GM23248 (cell line): ENCODE results near the gene COX17. TPM values are rescaled to one million over a fixed set of nuclear protein-coding genes. Genes with fewer than 3 reads are reported as not detected.
A peak's percentile ranks its signal among the peaks of the same experiment; 100 is the strongest.
"Not testable (repeated sequence)": the region's sequence is repeated elsewhere in the genome, so short reads cannot be mapped to it uniquely, and the experiment has no call there.

Source experiments
- DNase-seq: peaks from one replicate; pipeline ENCODE4 v3.0.0-alpha.2; 2015
- H2AFZ ChIP-seq: fragments of 200-600 bp; sonication (generic); 2 replicates; pipeline ENCODE4 v1.6.1; 2016; ENCODE audit warnings: antibody characterized with exemption
- H3F3A ChIP-seq: fragments of 200-600 bp; sonication (generic); 2 replicates; pipeline ENCODE4 v1.6.1; 2016; ENCODE audit warnings: mild to moderate bottlenecking, antibody characterized with exemption, mixed run types; ENCODE audit not compliant: insufficient read depth
- H3K27ac ChIP-seq: fragments of 200-600 bp; sonication (generic); 2 replicates; pipeline ENCODE4 v1.5.1; 2016; ENCODE audit warnings: mild to moderate bottlenecking
- H3K27me3 ChIP-seq: fragments of 200-600 bp; sonication (generic); replicated peaks from 2 replicates; pipeline ENCODE4 v1.6.1; 2016; ENCODE audit warnings: mild to moderate bottlenecking; ENCODE audit not compliant: insufficient read depth
- H3K36me3 ChIP-seq: fragments of 200-600 bp; sonication (generic); 2 replicates; pipeline ENCODE4 v1.6.1; 2016; ENCODE audit warnings: low read depth, mild to moderate bottlenecking
- H3K4me1 ChIP-seq: fragments of 200-600 bp; sonication (generic); 2 replicates; pipeline ENCODE4 v1.6.1; 2016; ENCODE audit warnings: mild to moderate bottlenecking; ENCODE audit not compliant: insufficient read depth
- H3K4me2 ChIP-seq: fragments of 200-600 bp; sonication (generic); one replicate; pipeline ENCODE4 v1.6.1; 2016; ENCODE audit warnings: mild to moderate bottlenecking; ENCODE audit not compliant: unreplicated experiment
- H3K4me3 ChIP-seq: fragments of 200-600 bp; sonication (generic); 2 replicates; pipeline ENCODE4 v1.5.1; 2016; ENCODE audit warnings: mild to moderate bottlenecking
- H3K79me2 ChIP-seq: fragments of 200-600 bp; sonication (generic); 2 replicates; pipeline ENCODE4 v1.6.1; 2016; ENCODE audit warnings: mild to moderate bottlenecking; ENCODE audit not compliant: insufficient read depth
- H3K9ac ChIP-seq: fragments of 200-600 bp; sonication (generic); 2 replicates; pipeline ENCODE4 v1.6.1; 2016; ENCODE audit warnings: mild to moderate bottlenecking
- H3K9me2 ChIP-seq: fragments of 200-600 bp; sonication (generic); 2 replicates; pipeline ENCODE4 v1.6.1; 2016; ENCODE audit warnings: mixed run types, mild to moderate bottlenecking, moderate library complexity; ENCODE audit not compliant: insufficient read depth
- H3K9me3 ChIP-seq: fragments of 200-600 bp; sonication (generic); one replicate; pipeline ENCODE4 v1.6.1; 2017; ENCODE audit warnings: low read depth
- H4K20me1 ChIP-seq: fragments of 200-600 bp; sonication (generic); 2 replicates; pipeline ENCODE4 v1.6.0; 2016; ENCODE audit not compliant: insufficient read depth
- EZH2 ChIP-seq: fragments of 200-600 bp; sonication (generic); IDR thresholded peaks from 2 replicates; pipeline ENCODE4 v1.6.1; 2018; ENCODE audit warnings: antibody characterized with exemption, mild to moderate bottlenecking; ENCODE audit not compliant: insufficient read depth, poor library complexity, severe bottlenecking
- EZH2phosphoT487 ChIP-seq: fragments of 200-600 bp; sonication (generic); IDR thresholded peaks from 2 replicates; pipeline ENCODE4 v1.6.1; 2018; ENCODE audit warnings: antibody characterized with exemption, moderate library complexity, mild to moderate bottlenecking, low read depth; ENCODE audit not compliant: insufficient read depth
- WGBS, 2 experiments: methylation state at CpG; one replicate each; pipeline ENCODE4 v1.1.6; 2015 to 2017; ENCODE audit warnings: low lambda C conversion rate in 2 of 2, low coverage in 1 of 2; ENCODE audit errors: missing lambda C conversion rate in 2 of 2; 5-methylcytosine and 5-hydroxymethylcytosine counted together
- in situ Hi-C: fragments of 300-500 bp; cut with MboI; formaldehyde crosslinking; loops from 2 replicates; pipeline ENCODE4 v1.15.0; 2020
- polyA plus RNA-seq: library from polyadenylated mRNA; unstranded; fragments of >200 nt; fragmentation: Nextera tagmentation; extraction: Ambion mirVana; gene quantifications from 2 replicates; pipeline ENCODE4 v1.2.1, GENCODE V29; 2016
- total RNA-seq: library from RNA; depleted of rRNA; stranded (reverse); fragments of >200 nt; shearing (Covaris generic); gene quantifications from 2 replicates; pipeline ENCODE4 v1.2.3, GENCODE V29; 2014

COX17 gene
- total and polyA plus RNA-seq, 2 experiments from 2014 or later = 7.0 to 53.3 TPM

- DNase-seq = peak; percentile 78
- no peaks in the 10 kb centered on the region for H3K9me3 ChIP-seq
- no peak for TF ChIP-seq EZH2
- TF ChIP-seq EZH2phosphoT487 = no peak
- in situ Hi-C loops = loop anchor here (25.0 kb wide), 1 partner anchor 803 kb away; no protein-coding TSS in a partner anchor
- H3K4me2 ChIP-seq = no peak overlapping the region
- no peaks in the 10 kb centered on the region for H3K36me3 ChIP-seq
- H3K9me2 ChIP-seq = no peaks in the 10 kb centered on the region
- WGBS, 2 experiments = 31 to 38% methylated on average over 4 of the region's 4 CpGs
- no peak overlapping the region for H3K4me3 ChIP-seq
- H3K27ac ChIP-seq = no peak overlapping the region
- no peaks in the 10 kb centered on the region for H4K20me1 ChIP-seq
- no peaks in the 10 kb centered on the region for H3K4me1 ChIP-seq
- no peak overlapping the region for H2AFZ ChIP-seq
- no peaks in the 10 kb centered on the region for H3F3A ChIP-seq
- H3K79me2 ChIP-seq = no peaks in the 10 kb centered on the region
- no peak overlapping the region for H3K9ac ChIP-seq
- H3K27me3 ChIP-seq = peaks cover 5% of the 10 kb centered on the region; the same call in 1 of the 2 replicates
Observed at GRCh38 chr3:119690043-119690656, 12.9 kb upstream of the COX17 start.

GRCh38 chr3:119683421-119683820 lies 6.2 kb upstream of the COX17 start:
- no peaks in the 10 kb centered on the region for H3K36me3 ChIP-seq
- no peak overlapping the region for H2AFZ ChIP-seq
- H3K79me2 ChIP-seq = no peaks in the 10 kb centered on the region
- no peak overlapping the region for H3K9ac ChIP-seq
- H3F3A ChIP-seq = no peaks in the 10 kb centered on the region
- no peaks in the 10 kb centered on the region for H3K9me3 ChIP-seq
- TF ChIP-seq EZH2 (no peak), EZH2phosphoT487 (no peak)
- WGBS, 2 experiments = 17 to 22% methylated on average over 1 of the region's 1 CpG
- no peaks in the 10 kb centered on the region for H3K4me1 ChIP-seq
- H3K9me2 ChIP-seq = no peaks in the 10 kb centered on the region
- no peak overlapping the region for H3K4me3 ChIP-seq
- no peak for DNase-seq
- no peaks in the 10 kb centered on the region for H3K27me3 ChIP-seq
- H3K4me2 ChIP-seq = no peak overlapping the region
- H3K27ac ChIP-seq = no peak overlapping the region
- no peaks in the 10 kb centered on the region for H4K20me1 ChIP-seq
- in situ Hi-C loops = loop anchor here (25.0 kb wide), 1 partner anchor 796 kb away; no protein-coding TSS in a partner anchor

DNA sequence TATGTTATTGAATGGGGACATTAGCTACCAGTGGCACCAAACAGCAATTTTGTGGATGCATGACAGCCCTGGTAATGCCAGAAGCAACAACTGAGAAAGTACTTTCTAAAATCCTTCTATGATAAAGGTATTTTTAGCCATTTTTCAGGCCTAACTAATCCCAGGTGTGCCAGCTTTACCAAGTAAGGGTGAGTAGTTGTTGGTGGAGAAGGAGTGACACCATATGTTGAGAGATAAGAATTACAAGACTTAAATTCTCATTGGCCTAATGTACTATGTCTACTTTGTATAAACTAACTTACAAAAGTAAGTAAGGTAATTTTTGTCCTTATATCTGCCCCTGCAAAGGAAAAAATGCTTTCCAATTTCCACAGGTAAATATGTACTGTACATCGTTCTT lies 4.1 kb upstream of the COX17 start:
- no peak overlapping the region for H3K27ac ChIP-seq
- in situ Hi-C loops = loop anchor here (25.0 kb wide), 1 partner anchor 794 kb away; no protein-coding TSS in a partner anchor
- H2AFZ ChIP-seq = no peak overlapping the region

DNA sequence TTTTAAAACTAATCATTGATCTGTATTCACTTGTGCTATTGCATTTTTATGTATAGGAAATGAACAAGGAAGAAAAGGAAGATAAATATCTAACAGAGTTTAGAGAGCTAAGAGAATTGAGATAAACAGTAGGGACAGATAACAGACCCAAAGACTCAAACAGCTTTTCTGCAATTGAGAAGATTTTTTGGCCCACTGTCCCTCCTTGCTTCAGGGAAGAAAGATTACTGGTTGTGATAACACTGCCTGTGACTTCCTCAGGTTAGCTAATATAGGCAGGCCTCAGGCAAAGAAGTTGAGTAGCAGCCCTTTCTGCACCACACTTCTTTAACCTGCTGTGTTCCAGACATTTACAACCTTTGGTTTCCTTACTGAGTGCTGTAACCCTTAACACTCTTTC lies 2.7 kb upstream of the COX17 start:
- in situ Hi-C loops = loop anchor here (25.0 kb wide), 1 partner anchor 793 kb away; no protein-coding TSS in a partner anchor

More for the DNA sequence above, 4.1 kb upstream of the COX17 start:
- TF ChIP-seq EZH2 (no peak), EZH2phosphoT487 (no peak)
- no peaks in the 10 kb centered on the region for H3K9me2 ChIP-seq
- H3F3A ChIP-seq = no peaks in the 10 kb centered on the region
- WGBS, 2 experiments = 0 to 9% methylated on average over 1 of the region's 1 CpG
- no peak overlapping the region for H3K4me3 ChIP-seq
- DNase-seq = peak; percentile 72
- no peak overlapping the region for H3K9ac ChIP-seq
- H3K79me2 ChIP-seq = peaks cover 4% of the 10 kb centered on the region
- H4K20me1 ChIP-seq = no peaks in the 10 kb centered on the region
- H3K4me2 ChIP-seq = no peak overlapping the region
- no peaks in the 10 kb centered on the region for H3K9me3 ChIP-seq
- H3K36me3 ChIP-seq = no peaks in the 10 kb centered on the region
- H3K4me1 ChIP-seq = peaks cover 5% of the 10 kb centered on the region
- H3K27me3 ChIP-seq = no peaks in the 10 kb centered on the region

GRCh38 chr3:119678209-119678608 lies 1.0 kb upstream of the COX17 start:
- H4K20me1 ChIP-seq, H3K4me3 ChIP-seq, H3K9me2 ChIP-seq, H3K27me3 ChIP-seq, H3K9me3 ChIP-seq, H3K36me3 ChIP-seq, DNase-seq, H3K27ac ChIP-seq, H2AFZ ChIP-seq, H3K4me2 ChIP-seq, H3K9ac ChIP-seq, H3F3A ChIP-seq: not testable (repeated sequence)
- WGBS, 2 experiments = 96% methylated on average over 10 of the region's 10 CpGs
- in situ Hi-C loops = loop anchor here (25.0 kb wide), 1 partner anchor 791 kb away; no protein-coding TSS in a partner anchor
- peaks cover 14% of the 10 kb centered on the region for H3K4me1 ChIP-seq
- H3K79me2 ChIP-seq = peaks cover 19% of the 10 kb centered on the region

More for the DNA sequence above, 2.7 kb upstream of the COX17 start:
- Histone ChIP-seq H3K36me3 (no peaks in the 10 kb centered on the region), H3K4me3 (no peak overlapping the region), H4K20me1 (no peaks in the 10 kb centered on the region), H3K9me3 (no peaks in the 10 kb centered on the region), H3F3A (no peaks in the 10 kb centered on the region), H3K4me2 (no peak overlapping the region), H2AFZ (peak overlapping the region; percentile 45; the same call in 1 of the 2 replicates), H3K4me1 (peaks cover 14% of the 10 kb centered on the region), H3K9ac (no peak overlapping the region), H3K9me2 (no peaks in the 10 kb centered on the region), H3K27me3 (no peaks in the 10 kb centered on the region), H3K79me2 (peaks cover 18% of the 10 kb centered on the region), H3K27ac (no peak overlapping the region)
- TF ChIP-seq EZH2 (no peak), EZH2phosphoT487 (no peak)
- no peak for DNase-seq
